IPS-15b (cell line): ENCODE results near the gene GNG7.
"Not testable (repeated sequence)": the region's sequence is repeated elsewhere in the genome, so short reads cannot be mapped to it uniquely, and the experiment has no call there.

Source experiments
- H3K27me3 ChIP-seq: one replicate; pipeline ENCODE4 v1.6.1; 2013; ENCODE audit warnings: low read length; ENCODE audit not compliant: control insufficient read depth, insufficient read depth
- H3K36me3 ChIP-seq: one replicate; pipeline ENCODE4 v1.6.1; 2013; ENCODE audit warnings: low read length; ENCODE audit not compliant: control insufficient read depth, insufficient read depth
- H3K4me1 ChIP-seq: one replicate; pipeline ENCODE4 v1.6.1; 2013; ENCODE audit warnings: mild to moderate bottlenecking, low read length; ENCODE audit not compliant: control insufficient read depth, insufficient read depth
- H3K4me3 ChIP-seq: one replicate; pipeline ENCODE4 v1.5.1; 2013; ENCODE audit warnings: low read depth, low read length
- H3K9ac ChIP-seq: one replicate; pipeline ENCODE4 v1.6.1; 2013; ENCODE audit warnings: low read depth, mild to moderate bottlenecking, low read length
- H3K9me3 ChIP-seq: one replicate; pipeline ENCODE4 v1.6.1; 2013; ENCODE audit warnings: mild to moderate bottlenecking, low read length; ENCODE audit not compliant: control insufficient read depth, insufficient read depth

The GNG7 gene

DNA sequence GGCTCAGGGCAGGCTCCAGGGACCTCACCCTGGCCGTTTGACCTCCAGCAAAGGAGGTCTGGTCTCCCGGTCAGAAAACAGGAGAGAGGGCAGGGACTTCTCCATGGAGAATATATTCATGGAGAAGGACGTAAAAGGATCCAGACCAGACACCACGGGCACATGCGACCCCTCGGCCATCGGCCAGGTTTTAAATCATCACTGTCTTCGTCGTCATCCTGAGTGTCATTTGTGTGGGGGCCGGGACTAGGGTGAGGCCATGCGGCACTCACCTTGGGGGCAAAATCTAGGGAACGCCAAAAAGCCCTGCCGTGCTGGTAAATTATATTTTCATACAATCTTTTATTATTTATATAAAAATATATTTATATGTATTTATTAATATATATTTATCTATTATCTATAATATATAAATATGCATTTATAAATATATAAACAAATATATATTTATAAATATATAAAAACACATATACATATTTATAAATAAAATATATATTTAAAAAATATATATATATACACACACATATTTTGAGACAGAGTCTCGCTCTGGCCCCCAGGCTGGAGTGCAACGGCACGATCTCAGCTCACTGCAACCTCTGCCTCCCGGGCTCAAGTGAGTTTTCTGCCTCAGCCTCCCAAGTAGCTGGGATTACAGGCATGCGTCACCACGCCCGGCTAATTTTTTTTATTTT is 151.2 kb downstream of the GNG7 start:
- no peak overlapping the region for H3K4me3 ChIP-seq
- no peaks in the 10 kb centered on the region for H3K36me3 ChIP-seq
- H3K9me3 ChIP-seq, result no peaks in the 10 kb centered on the region
- H3K27me3 ChIP-seq, result no peaks in the 10 kb centered on the region
- no peaks in the 10 kb centered on the region for H3K4me1 ChIP-seq
- no peak overlapping the region for H3K9ac ChIP-seq

DNA sequence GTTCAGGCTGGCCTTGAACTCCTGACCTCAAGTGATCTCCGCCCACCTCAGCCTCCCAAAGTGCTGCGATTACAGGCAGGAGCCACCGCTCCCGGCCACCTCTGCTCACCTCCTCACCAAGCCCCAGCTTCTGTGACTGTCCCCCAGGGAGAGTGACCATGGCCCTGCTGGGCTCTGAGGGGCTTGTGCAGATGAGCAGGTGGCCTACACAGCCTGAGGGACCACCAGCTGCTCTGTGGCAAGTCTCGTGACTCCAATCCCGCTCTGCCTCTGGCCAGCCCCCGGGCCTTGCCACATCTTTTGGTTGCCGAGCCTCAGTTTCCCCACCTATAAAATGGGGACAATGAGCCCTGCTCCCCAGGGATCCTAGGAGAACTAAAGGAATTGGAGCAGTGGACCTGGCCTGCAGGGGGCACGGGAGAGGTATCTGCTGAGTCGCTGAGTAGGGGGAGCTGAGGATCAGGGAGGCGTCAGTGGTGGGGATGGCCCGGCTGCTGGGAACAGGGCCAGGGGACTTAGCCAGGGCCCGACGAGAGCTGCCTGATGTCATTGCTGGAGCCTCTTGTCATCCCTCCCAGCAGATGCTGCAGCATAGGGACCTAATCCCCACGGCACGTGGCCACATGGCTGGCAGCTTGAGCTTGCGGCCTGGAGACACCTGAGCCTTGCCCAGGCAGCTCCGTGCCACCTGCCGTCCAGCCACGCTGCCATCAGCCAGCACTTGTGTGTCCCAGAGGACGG is 151.9 kb downstream of the GNG7 start:
- Histone ChIP-seq H3K9me3 (no peaks in the 10 kb centered on the region), H3K27me3 (no peaks in the 10 kb centered on the region), H3K4me1 (no peaks in the 10 kb centered on the region), H3K9ac (no peak overlapping the region), H3K4me3 (no peak overlapping the region), H3K36me3 (no peaks in the 10 kb centered on the region)

DNA sequence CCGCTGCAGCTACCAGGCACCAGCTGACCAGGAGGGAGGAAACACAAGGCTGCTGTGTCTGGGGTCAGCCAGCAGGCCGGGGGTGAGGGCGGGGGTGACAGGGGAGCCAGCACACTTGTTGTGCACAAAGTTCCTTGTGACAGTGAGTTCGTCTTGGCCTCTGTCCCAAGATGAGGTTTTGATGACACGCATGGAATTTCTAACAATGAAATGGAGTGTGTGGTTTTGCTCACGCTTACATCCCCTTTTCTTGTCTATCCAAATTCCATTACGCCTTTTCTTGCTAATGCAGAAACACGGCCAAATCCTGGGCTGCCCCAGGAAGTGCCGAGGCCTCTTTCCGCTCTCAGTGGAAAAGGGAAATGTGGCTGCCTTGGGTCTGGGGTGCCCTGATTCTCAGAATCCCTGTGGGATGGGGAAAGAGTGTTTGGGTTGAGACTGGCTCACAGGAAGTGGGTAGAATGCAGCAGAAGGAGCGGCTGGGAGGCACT is 152.7 kb downstream of the GNG7 start:
- H3K27me3 ChIP-seq, result no peaks in the 10 kb centered on the region

DNA sequence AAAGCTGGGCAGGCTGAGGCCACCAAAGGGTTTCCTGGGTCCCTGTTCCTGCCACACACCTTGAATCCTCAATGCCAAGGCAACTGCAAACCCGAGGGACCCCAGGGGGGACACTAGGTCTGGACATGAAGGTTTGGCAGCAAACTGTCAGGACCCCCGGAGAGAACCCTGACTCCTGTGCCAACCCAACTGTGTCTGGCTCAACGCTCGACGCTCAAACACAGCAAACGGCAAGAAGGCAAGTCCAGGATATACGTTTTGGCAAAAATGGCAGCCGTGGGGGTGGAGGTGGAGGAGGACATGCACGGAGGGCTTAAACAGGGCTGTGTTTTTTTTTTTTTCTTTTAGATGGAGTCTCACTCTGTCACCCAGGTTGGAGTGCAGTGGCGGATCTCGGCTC is 153.5 kb downstream of the GNG7 start:
- peaks cover 3% of the 10 kb centered on the region for H3K4me1 ChIP-seq
- no peak overlapping the region for H3K9ac ChIP-seq
- H3K9me3 ChIP-seq, result no peaks in the 10 kb centered on the region
- H3K27me3 ChIP-seq, result no peaks in the 10 kb centered on the region
- no peaks in the 10 kb centered on the region for H3K36me3 ChIP-seq
- no peak overlapping the region for H3K4me3 ChIP-seq

More for the DNA sequence above, 152.7 kb downstream of the GNG7 start:
- H3K4me3 ChIP-seq, result no peak overlapping the region
- no peaks in the 10 kb centered on the region for H3K36me3 ChIP-seq
- no peak overlapping the region for H3K9ac ChIP-seq
- no peaks in the 10 kb centered on the region for H3K9me3 ChIP-seq
- H3K4me1 ChIP-seq, result peaks cover 1% of the 10 kb centered on the region

DNA sequence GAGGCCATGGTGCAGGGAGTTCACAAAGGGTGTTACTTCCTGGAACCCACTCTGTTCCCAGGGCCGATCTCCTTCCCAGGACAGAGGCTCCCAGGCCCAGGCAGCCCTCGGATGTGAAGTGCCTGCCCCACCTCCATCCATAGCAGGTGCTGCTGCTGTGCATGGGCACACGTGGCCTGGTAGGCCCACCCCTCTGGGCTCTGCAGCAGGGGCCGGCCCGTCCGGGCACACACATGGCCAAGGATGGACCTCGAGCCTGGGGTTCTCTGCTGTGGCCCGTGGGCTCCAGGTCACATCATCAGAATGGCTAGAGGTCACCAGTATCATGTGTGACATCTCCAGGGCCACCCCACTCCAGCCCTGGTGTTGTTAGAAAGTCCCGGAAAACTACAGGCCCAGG is 154.8 kb downstream of the GNG7 start:
- Histone ChIP-seq H3K4me1 (peaks cover 9% of the 10 kb centered on the region), H3K27me3 (no peaks in the 10 kb centered on the region), H3K9me3 (no peaks in the 10 kb centered on the region), H3K36me3 (no peaks in the 10 kb centered on the region), H3K4me3 (no peak overlapping the region), H3K9ac (no peak overlapping the region)

DNA sequence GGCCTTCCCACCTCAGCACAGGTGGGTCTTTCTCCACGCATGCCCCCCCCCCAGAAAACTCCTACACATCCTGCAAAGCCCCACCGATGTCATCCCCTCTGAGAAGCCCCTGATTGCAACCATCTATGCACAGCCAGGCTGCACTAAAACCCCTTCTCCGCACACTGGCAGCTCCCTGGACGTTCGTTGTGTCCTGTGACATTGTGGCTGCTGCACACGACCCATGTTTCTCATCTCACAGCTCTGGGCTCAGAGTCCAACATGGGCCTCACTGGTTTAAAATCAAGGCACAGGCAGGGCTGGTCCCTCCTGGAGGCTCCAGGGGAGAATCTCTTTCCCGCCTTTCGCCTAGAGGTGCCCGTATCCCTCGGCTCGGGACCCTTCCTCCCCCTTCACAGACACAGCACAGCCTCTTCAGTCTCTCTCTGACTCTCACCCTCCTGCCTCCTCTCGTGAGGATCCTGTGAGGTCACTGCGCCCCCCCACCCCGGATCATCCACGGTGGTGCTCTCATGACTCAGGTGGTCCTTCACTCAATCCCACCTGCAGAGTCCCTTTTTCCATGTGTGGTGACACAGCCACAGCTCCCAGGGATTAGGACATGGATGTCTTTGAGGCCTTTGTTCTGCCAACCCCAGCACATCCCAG is 155.3 kb downstream of the GNG7 start:
- H3K36me3 ChIP-seq, result no peaks in the 10 kb centered on the region
- H3K27me3 ChIP-seq, result no peaks in the 10 kb centered on the region
- no peak overlapping the region for H3K9ac ChIP-seq
- no peaks in the 10 kb centered on the region for H3K9me3 ChIP-seq
- H3K4me1 ChIP-seq, result peaks cover 9% of the 10 kb centered on the region
- H3K4me3 ChIP-seq, result no peak overlapping the region

DNA sequence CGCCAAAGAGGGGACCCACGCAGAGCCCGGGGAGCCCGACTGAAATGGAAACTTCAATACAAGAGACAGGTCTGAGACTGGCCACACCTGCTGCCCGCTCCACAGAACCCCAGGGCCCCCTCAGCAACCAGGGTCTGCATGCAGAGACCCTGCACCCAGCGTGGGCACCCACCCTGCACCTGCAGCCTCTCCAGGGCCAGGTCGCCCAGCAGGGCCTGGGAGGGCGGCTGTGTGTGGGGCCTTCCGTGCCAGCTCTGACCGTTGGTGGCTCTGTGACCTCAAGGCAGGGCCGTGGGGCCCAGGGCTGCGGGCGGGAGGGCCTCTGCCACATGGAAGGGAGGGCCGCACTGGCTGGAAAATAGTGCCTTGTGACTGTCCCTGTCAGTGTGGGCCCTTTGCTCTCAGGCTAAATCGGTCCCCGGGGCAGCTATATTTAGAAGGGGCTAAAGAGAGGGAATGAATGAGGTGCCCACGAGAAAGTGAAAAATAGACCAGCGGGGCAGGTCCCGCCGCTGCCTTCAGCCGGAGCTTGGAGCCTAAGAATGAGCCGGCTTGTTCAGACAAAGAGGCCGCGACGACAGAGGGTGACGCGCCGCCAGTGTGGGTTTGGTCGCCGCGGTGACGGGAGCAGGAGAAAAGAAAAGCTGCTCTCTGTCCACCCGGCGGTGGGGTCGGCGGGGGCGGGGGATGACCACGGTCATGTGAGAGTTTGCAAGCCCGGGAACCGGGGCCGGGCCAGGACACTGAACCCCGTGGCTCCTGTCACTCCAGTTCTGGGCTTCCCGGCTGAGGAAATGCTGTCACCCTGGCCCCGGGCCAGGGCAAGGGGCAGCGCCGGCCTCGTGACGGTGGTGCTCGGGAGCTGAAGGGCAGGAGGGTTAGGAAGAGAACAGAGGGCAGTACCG is 156.1 kb downstream of the GNG7 start:
- Histone ChIP-seq H3K4me3 (no peak overlapping the region), H3K27me3 (no peaks in the 10 kb centered on the region), H3K9me3 (no peaks in the 10 kb centered on the region), H3K36me3 (no peaks in the 10 kb centered on the region), H3K9ac (peak overlapping the region; percentile 5), H3K4me1 (peaks cover 9% of the 10 kb centered on the region)

DNA sequence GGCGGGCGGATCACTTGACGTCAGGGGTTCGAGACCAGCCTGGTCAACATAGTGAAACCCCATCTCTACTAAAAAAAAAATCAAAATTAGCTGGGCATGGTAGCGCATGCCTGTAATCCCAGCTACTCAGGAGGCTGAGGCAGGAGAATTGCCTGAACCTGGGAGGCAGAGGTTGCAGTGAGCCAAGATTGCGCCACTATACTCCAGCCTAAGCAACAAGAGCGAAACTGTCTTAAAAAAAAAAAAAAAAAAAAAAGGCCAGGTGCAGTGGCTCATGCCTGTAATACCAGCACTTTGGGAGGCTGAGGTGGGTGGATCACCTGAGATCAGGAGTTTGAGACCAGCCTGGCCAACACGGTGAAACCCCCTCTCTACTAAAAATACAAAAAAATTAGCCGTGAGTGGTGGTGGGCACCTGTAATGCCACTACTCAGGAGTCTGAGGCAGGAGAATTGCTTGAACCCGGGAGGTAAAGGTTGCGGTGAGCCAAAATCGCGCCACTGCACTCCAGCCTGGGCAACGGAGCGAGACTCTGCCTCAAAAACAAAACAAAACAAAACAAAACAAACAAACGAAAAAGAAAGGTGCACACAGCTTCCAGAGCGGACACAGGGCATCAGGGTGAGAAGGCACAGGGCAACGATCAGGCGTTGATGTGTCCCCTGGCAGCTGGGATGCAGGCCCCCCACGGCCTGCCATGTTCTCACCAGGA is 156.9 kb downstream of the GNG7 start:
- not testable (repeated sequence) for H3K9ac ChIP-seq, H3K36me3 ChIP-seq, H3K27me3 ChIP-seq, H3K9me3 ChIP-seq, H3K4me3 ChIP-seq, H3K4me1 ChIP-seq

DNA sequence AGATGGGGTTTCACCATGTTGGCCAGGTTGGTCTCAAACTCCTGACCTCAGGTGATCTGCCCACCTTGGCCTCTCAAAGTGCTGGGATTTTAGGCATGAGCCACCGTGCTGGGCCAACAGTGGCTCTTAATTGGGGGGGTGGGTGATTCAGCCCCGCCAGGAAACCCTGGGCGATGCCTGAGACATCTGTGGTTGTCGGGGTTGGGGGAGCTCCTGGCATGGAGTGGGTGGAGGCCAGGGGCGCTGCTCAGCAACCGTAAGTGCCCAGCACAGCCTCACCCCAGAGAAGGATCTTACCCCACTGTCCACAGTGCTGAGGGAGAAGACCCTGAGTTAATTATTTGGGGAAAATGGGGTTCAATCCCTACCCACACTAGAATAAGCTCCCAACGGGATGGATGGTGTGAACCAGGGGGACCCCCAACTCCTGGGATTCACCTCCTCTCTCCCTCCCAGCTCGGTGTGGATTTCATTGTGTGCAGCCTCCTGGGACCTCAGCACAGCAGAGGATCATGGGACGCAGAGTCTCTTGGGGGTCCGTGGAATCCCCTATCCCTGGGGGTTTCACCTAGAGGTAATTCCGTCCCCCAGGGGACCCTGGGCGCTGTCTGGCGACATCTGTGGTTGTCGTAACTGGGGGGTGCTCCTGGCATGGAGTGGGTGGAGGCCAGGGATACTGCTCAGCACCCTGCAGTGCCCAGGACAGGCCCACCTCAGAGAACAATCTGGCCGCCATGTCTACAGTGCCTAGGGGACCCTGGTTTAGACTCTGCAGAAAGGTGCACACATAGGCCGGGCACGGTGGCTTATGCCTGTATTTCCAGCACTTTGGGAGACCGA is 157.7 kb downstream of the GNG7 start:
- Histone ChIP-seq H3K27me3 (no peaks in the 10 kb centered on the region), H3K4me3 (no peak overlapping the region), H3K36me3 (no peaks in the 10 kb centered on the region), H3K9ac (no peak overlapping the region), H3K9me3 (no peaks in the 10 kb centered on the region), H3K4me1 (peaks cover 9% of the 10 kb centered on the region)
